Measurements from ENCODE around the gene SLC17A5. TPM values are rescaled to one million over a fixed set of nuclear protein-coding genes. Genes with fewer than 3 reads are reported as not detected.

SLC17A5 gene
- total RNA-seq, 1 experiment from 2014 or later = 16.9 TPM

- Histone ChIP-seq H3F3A (ENCODE audit: insufficient read depth, low read depth) (peaks cover 35% of the 10 kb centered on the region), H3K27me3 (ENCODE audit: insufficient read depth, low read depth) (no peaks in the 10 kb centered on the region), H3K4me3 (peak overlapping the region; percentile 47; the same call in 1 of the 2 replicates), H3K79me2 (ENCODE audit: low read depth) (0 out of 2 replicates have a peak, but pooled peaks cover 10% of the 10 kb centered on the region), H2AFZ (peak overlapping the region; percentile 72), H3K27ac (peak overlapping the region; percentile 94), H3K9me3 (ENCODE audit: insufficient read depth, low read depth) (no peaks in the 10 kb centered on the region), H4K20me1 (ENCODE audit: insufficient read depth) (no peaks in the 10 kb centered on the region), H3K36me3 (ENCODE audit: low read depth) (no peaks in the 10 kb centered on the region), H3K4me2 (peak overlapping the region; percentile 82), H3K9me2 (ENCODE audit: insufficient read depth) (no peaks in the 10 kb centered on the region), H3K4me1 (replicated peaks; ENCODE audit: insufficient read depth) (peaks cover 43% of the 10 kb centered on the region)
- BruUV-seq (replicated peaks) = no TSS peak
- DNase-seq = no peak
- CTCF ChIA-PET = interaction anchor here (1.0 kb wide), 1 partner anchor 12 kb away, joined by 3 read pairs; no protein-coding TSS in a partner anchor
- POLR2A ChIA-PET (ENCODE audit: unreplicated experiment) = interaction anchor here (0.6 to 1.8 kb wide), 3 partner anchors 20 to 125 kb away, joined by 6 to 29 read pairs (median 8); partner anchors contain the start of gene MTO1
- intact Hi-C loops (cut with micrococcal nuclease; ENCODE audit: unreplicated experiment) = no loop called here
- TF ChIP-seq EZH2 (IDR thresholded peaks at IDR 0.05; ENCODE audit: low read depth) = no peak
- TF ChIP-seq CTCF (conservative IDR thresholded peaks at IDR 0.05) = no peak
These were observed 67.3 kb downstream of the SLC17A5 start for GRCh38 chr6:73586416-73586974.

GRCh38 chr6:73585566-73586415 is 68.0 kb downstream of the SLC17A5 start:
- TF ChIP-seq CTCF (conservative IDR thresholded peaks at IDR 0.05) = no peak
- H3K9me2 ChIP-seq (ENCODE audit: insufficient read depth) = no peaks in the 10 kb centered on the region
- H4K20me1 ChIP-seq (ENCODE audit: insufficient read depth) = no peaks in the 10 kb centered on the region
- ChIA-PET POLR2A (ENCODE audit: unreplicated experiment) (interaction anchor here (0.6 to 1.8 kb wide), 9 partner anchors 20 to 1620 kb away, joined by 3 to 29 read pairs (median 4); partner anchors contain the start of genes COL12A1 and MTO1), CTCF (interaction anchor here (1.0 kb wide), 1 partner anchor 12 kb away, joined by 3 read pairs; no protein-coding TSS in a partner anchor)
- H2AFZ ChIP-seq = peak overlapping the region; percentile 72
- intact Hi-C loops (cut with micrococcal nuclease; ENCODE audit: unreplicated experiment) = loop anchor here (1.0 kb wide), 1 partner anchor 64 kb away; the partner anchor contains the start of gene EEF1A1
- H3K4me2 ChIP-seq = peak overlapping the region; percentile 82
- H3K4me1 ChIP-seq (replicated peaks; ENCODE audit: insufficient read depth) = peaks cover 50% of the 10 kb centered on the region
- BruUV-seq (replicated peaks) = no TSS peak
- H3K79me2 ChIP-seq (ENCODE audit: low read depth) = 0 out of 2 replicates have a peak, but pooled peaks cover 11% of the 10 kb centered on the region
- H3K27ac ChIP-seq = peak overlapping the region; percentile 94
- no peaks in the 10 kb centered on the region for H3K27me3 ChIP-seq (ENCODE audit: insufficient read depth, low read depth)
- no peaks in the 10 kb centered on the region for H3K9me3 ChIP-seq (ENCODE audit: insufficient read depth, low read depth)
- H3K36me3 ChIP-seq (ENCODE audit: low read depth) = no peaks in the 10 kb centered on the region
- DNase-seq = peak; percentile 49 to 88
- H3F3A ChIP-seq (ENCODE audit: insufficient read depth, low read depth) = peaks cover 42% of the 10 kb centered on the region
- H3K4me3 ChIP-seq = peak overlapping the region; percentile 47; the same call in 1 of the 2 replicates

- no TSS peak for BruUV-seq (replicated peaks)
- ChIA-PET CTCF (interaction anchor here (1.5 kb wide), 1 partner anchor 71 kb away, joined by 3 read pairs; no protein-coding TSS in a partner anchor), POLR2A (ENCODE audit: unreplicated experiment) (interaction anchor here (1.2 to 1.9 kb wide), 2 partner anchors 60 to 61 kb away, joined by 5 to 22 read pairs; partner anchors contain the start of gene EEF1A1)
- 0 out of 2 replicates have a peak, but pooled peaks cover 11% of the 10 kb centered on the region for H3K79me2 ChIP-seq (ENCODE audit: low read depth)
- no peak for TF ChIP-seq EZH2 (IDR thresholded peaks at IDR 0.05; ENCODE audit: low read depth)
- no peak overlapping the region for H2AFZ ChIP-seq
- DNase-seq = no peak
- H3K4me1 ChIP-seq (replicated peaks; ENCODE audit: insufficient read depth) = peaks cover 69% of the 10 kb centered on the region
- no peaks in the 10 kb centered on the region for H3K27me3 ChIP-seq (ENCODE audit: insufficient read depth, low read depth)
- intact Hi-C loops (cut with micrococcal nuclease; ENCODE audit: unreplicated experiment) = loop anchor here (2.0 kb wide), 2 partner anchors 18 to 58 kb away; no protein-coding TSS in a partner anchor
- no peaks in the 10 kb centered on the region for H3K9me2 ChIP-seq (ENCODE audit: insufficient read depth)
- H3F3A ChIP-seq (ENCODE audit: insufficient read depth, low read depth) = peaks cover 75% of the 10 kb centered on the region
- no peaks in the 10 kb centered on the region for H3K9me3 ChIP-seq (ENCODE audit: insufficient read depth, low read depth)
- H3K27ac ChIP-seq = peak overlapping the region; percentile 99
- H4K20me1 ChIP-seq (ENCODE audit: insufficient read depth) = no peaks in the 10 kb centered on the region
- peak overlapping the region; percentile 60 for H3K4me3 ChIP-seq
- no peaks in the 10 kb centered on the region for H3K36me3 ChIP-seq (ENCODE audit: low read depth)
- peak overlapping the region; percentile 91 for H3K4me2 ChIP-seq
These were observed 72.5 kb downstream of the SLC17A5 start for GRCh38 chr6:73581293-73581692.
